ENCODE results near the gene TENM3. TPM values are rescaled to one million over a fixed set of nuclear protein-coding genes. Genes with fewer than 3 reads are reported as not detected.

Gene TENM3
- total RNA-seq, 2 experiments from 2014 or later = not detected

GRCh38 chr4:182518421-182518820, 275.2 kb downstream of the TENM3 start:
- ChIA-PET POLR2A (no interaction called here), CTCF (no interaction called here)
- TF ChIP-seq, protein P1, sequence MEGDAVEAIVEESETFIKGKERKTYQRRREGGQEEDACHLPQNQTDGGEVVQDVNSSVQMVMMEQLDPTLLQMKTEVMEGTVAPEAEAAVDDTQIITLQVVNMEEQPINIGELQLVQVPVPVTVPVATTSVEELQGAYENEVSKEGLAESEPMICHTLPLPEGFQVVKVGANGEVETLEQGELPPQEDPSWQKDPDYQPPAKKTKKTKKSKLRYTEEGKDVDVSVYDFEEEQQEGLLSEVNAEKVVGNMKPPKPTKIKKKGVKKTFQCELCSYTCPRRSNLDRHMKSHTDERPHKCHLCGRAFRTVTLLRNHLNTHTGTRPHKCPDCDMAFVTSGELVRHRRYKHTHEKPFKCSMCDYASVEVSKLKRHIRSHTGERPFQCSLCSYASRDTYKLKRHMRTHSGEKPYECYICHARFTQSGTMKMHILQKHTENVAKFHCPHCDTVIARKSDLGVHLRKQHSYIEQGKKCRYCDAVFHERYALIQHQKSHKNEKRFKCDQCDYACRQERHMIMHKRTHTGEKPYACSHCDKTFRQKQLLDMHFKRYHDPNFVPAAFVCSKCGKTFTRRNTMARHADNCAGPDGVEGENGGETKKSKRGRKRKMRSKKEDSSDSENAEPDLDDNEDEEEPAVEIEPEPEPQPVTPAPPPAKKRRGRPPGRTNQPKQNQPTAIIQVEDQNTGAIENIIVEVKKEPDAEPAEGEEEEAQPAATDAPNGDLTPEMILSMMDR (IDR thresholded peaks at IDR 0.05) = no peak
- intact Hi-C loops (cut with micrococcal nuclease) = no loop called here
- H3K36me3 Mint-ChIP-seq (ENCODE audit: low read depth) = no peaks in the 10 kb centered on the region
- H3K9me3 Mint-ChIP-seq = no peaks in the 10 kb centered on the region
- DNase-seq = no peak
- no peak overlapping the region for H3K27ac Mint-ChIP-seq
- no peak for ATAC-seq
- no peaks in the 10 kb centered on the region for H3K4me1 Mint-ChIP-seq (ENCODE audit: low read depth)
- H3K4me3 Mint-ChIP-seq = no peak overlapping the region
- H3K27me3 Mint-ChIP-seq = peaks cover 5% of the 10 kb centered on the region

GRCh38 chr4:182519528-182519927, 276.3 kb downstream of the TENM3 start:
- H3K36me3 Mint-ChIP-seq (ENCODE audit: low read depth) = no peaks in the 10 kb centered on the region
- POLR2A ChIA-PET = no interaction called here

DNA sequence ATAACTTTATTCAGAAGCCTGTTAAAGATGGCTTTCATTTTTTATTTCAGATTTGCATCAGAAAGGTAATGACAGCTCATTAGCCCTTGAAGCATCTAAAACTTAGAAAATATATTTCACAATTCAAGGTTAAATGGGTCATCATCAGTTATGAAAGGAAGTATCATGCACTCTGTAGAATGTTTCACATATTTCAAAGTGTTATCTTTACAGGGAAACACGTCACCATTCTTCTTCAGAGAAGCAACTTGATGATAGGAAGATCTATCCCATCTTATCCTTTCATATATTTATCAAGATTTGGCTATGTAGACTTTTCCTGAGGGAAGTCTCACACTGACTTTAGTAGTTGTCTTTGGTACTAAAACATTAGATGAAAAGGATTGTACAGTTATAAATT, 277.8 kb downstream of the TENM3 start:
- H3K36me3 Mint-ChIP-seq (ENCODE audit: low read depth) = no peaks in the 10 kb centered on the region
- ATAC-seq = no peak
- no peak overlapping the region for H3K4me3 Mint-ChIP-seq
- DNase-seq = no peak
- intact Hi-C loops (cut with micrococcal nuclease) = no loop called here
- H3K9me3 Mint-ChIP-seq = no peaks in the 10 kb centered on the region
- H3K4me1 Mint-ChIP-seq (ENCODE audit: low read depth) = no peaks in the 10 kb centered on the region
- ChIA-PET POLR2A (no interaction called here), CTCF (interaction anchor here (0.7 kb wide), 1 partner anchor 314 kb away, joined by 3 read pairs; no protein-coding TSS in a partner anchor)
- H3K27ac Mint-ChIP-seq = no peak overlapping the region
- TF ChIP-seq, protein P1 (IDR thresholded peaks at IDR 0.05) = no peak
- peaks cover 7% of the 10 kb centered on the region for H3K27me3 Mint-ChIP-seq

More at GRCh38 chr4:182519528-182519927, 276.3 kb downstream of the TENM3 start:
- TF ChIP-seq, protein P1 (IDR thresholded peaks at IDR 0.05) = no peak
- no peak for ATAC-seq
- H3K9me3 Mint-ChIP-seq = no peaks in the 10 kb centered on the region
- H3K27ac Mint-ChIP-seq = no peak overlapping the region
- intact Hi-C loops (cut with micrococcal nuclease) = no loop called here
- no peak for DNase-seq
- H3K27me3 Mint-ChIP-seq = peaks cover 5% of the 10 kb centered on the region
- CTCF ChIA-PET = no interaction called here
- no peak overlapping the region for H3K4me3 Mint-ChIP-seq
- no peaks in the 10 kb centered on the region for H3K4me1 Mint-ChIP-seq (ENCODE audit: low read depth)

GRCh38 chr4:182528819-182529218, 285.6 kb downstream of the TENM3 start:
- H3K27ac Mint-ChIP-seq = no peak overlapping the region
- no peak for DNase-seq
- H3K9me3 Mint-ChIP-seq = no peaks in the 10 kb centered on the region
- no peak overlapping the region for H3K4me3 Mint-ChIP-seq
- intact Hi-C loops (cut with micrococcal nuclease) = no loop called here
- no peaks in the 10 kb centered on the region for H3K4me1 Mint-ChIP-seq (ENCODE audit: low read depth)
- TF ChIP-seq, protein P1 (IDR thresholded peaks at IDR 0.05) = no peak
- no peak for ATAC-seq
- no peaks in the 10 kb centered on the region for H3K36me3 Mint-ChIP-seq (ENCODE audit: low read depth)
- ChIA-PET CTCF (no interaction called here), POLR2A (no interaction called here)
- H3K27me3 Mint-ChIP-seq = peaks cover 5% of the 10 kb centered on the region

GRCh38 chr4:182530451-182530850, 287.2 kb downstream of the TENM3 start:
- H3K27ac Mint-ChIP-seq = no peak overlapping the region
- no peaks in the 10 kb centered on the region for H3K4me1 Mint-ChIP-seq (ENCODE audit: low read depth)
- intact Hi-C loops (cut with micrococcal nuclease) = no loop called here
- no peaks in the 10 kb centered on the region for H3K9me3 Mint-ChIP-seq
- TF ChIP-seq, protein P1 (IDR thresholded peaks at IDR 0.05) = no peak
- POLR2A ChIA-PET = no interaction called here
- peaks cover 4% of the 10 kb centered on the region for H3K27me3 Mint-ChIP-seq
- DNase-seq (no peak), ATAC-seq (no peak)
- H3K36me3 Mint-ChIP-seq (ENCODE audit: low read depth) = no peaks in the 10 kb centered on the region
- CTCF ChIA-PET = no interaction called here
- no peak overlapping the region for H3K4me3 Mint-ChIP-seq

Measured in activated CD8-positive, alpha-beta T cell treated with anti-CD3 and anti-CD28 coated beads for 36 hours (primary cell).